CD4-positive, alpha-beta T cell treated with Interleukin-15 for 4 hours (primary cell): ENCODE measurements around the gene LRRC42.

Experiments used
- DNase-seq: peaks from one replicate; pipeline ENCODE4 v3.0.0-alpha.2; 2020; ENCODE audit warnings: low spot score

Gene LRRC42

GRCh38 chr1:54004481-54005049 is 58.4 kb downstream of the LRRC42 start:
- no peak for DNase-seq

GRCh38 chr1:54006508-54006907 is 60.4 kb downstream of the LRRC42 start:
- DNase-seq = no peak

- DNase-seq = no peak
Observed at GRCh38 chr1:54007613-54008012, 61.5 kb downstream of the LRRC42 start.

GRCh38 chr1:54008876-54009275 is 62.7 kb downstream of the LRRC42 start:
- no peak for DNase-seq

GRCh38 chr1:54009406-54009805 is 63.3 kb downstream of the LRRC42 start:
- no peak for DNase-seq

GRCh38 chr1:54010415-54011117 is 64.4 kb downstream of the LRRC42 start:
- DNase-seq = no peak

GRCh38 chr1:54011316-54012007 is 65.3 kb downstream of the LRRC42 start:
- no peak for DNase-seq

- no peak for DNase-seq
Observed at GRCh38 chr1:54012008-54012325, 65.8 kb downstream of the LRRC42 start.

GRCh38 chr1:54012863-54013262 is 66.7 kb downstream of the LRRC42 start:
- no peak for DNase-seq

- DNase-seq = no peak
Observed at GRCh38 chr1:54013393-54014008, 67.4 kb downstream of the LRRC42 start.

GRCh38 chr1:54014009-54014629 is 68.0 kb downstream of the LRRC42 start:
- no peak for DNase-seq

GRCh38 chr1:54016343-54017282 is 70.5 kb downstream of the LRRC42 start:
- DNase-seq = no peak
